Parathyroid adenoma (tissue), 2 donors: Measurements from ENCODE around the gene HSPA12A.

ENCODE experiments used
- H2AFZ ChIP-seq: fragments of 300-600 bp; sonication (generic); one replicate; pipeline ENCODE4 v1.7.0; 2017; ENCODE audit warnings: antibody characterized with exemption, mild to moderate bottlenecking
- H3K27ac ChIP-seq: fragments of 300-600 bp; sonication (generic); one replicate; pipeline ENCODE4 v1.7.0; 2017
- H3K27me3 ChIP-seq: fragments of 300-600 bp; sonication (generic); one replicate; pipeline ENCODE4 v1.7.0; 2017; ENCODE audit warnings: low read length; ENCODE audit not compliant: control insufficient read depth, insufficient read depth
- H3K36me3 ChIP-seq: fragments of 300-600 bp; sonication (generic); one replicate; pipeline ENCODE4 v1.7.0; 2017; ENCODE audit warnings: low read length; ENCODE audit not compliant: control insufficient read depth, insufficient read depth
- H3K4me1 ChIP-seq: fragments of 300-600 bp; sonication (generic); one replicate; pipeline ENCODE4 v1.7.0; 2017; ENCODE audit warnings: control low read depth
- H3K4me2 ChIP-seq: fragments of 300-600 bp; sonication (generic); one replicate; pipeline ENCODE4 v1.7.0; 2017; ENCODE audit warnings: low read length
- H3K4me3 ChIP-seq: fragments of 300-600 bp; sonication (generic); one replicate; pipeline ENCODE4 v1.7.0; 2017; ENCODE audit warnings: low read depth, low read length
- H3K79me2 ChIP-seq: fragments of 300-600 bp; sonication (generic); one replicate; pipeline ENCODE4 v1.7.0; 2017; ENCODE audit warnings: control low read depth
- H3K9ac ChIP-seq: fragments of 300-600 bp; sonication (generic); one replicate; pipeline ENCODE4 v1.7.0; 2017; ENCODE audit warnings: mild to moderate bottlenecking
- H3K9me3 ChIP-seq: fragments of 300-600 bp; sonication (generic); one replicate; pipeline ENCODE4 v1.7.0; 2017; ENCODE audit warnings: low read length; ENCODE audit not compliant: control insufficient read depth
- TF ChIP-seq, protein P1 (sequence below): fragments of 300-600 bp; sonication (generic); IDR thresholded peaks from one replicate; pipeline ENCODE4 v1.7.0; 2017; ENCODE audit warnings: antibody characterized with exemption, mild to moderate bottlenecking
- donor health status: primary hyperparathyroidism.

HSPA12A gene

DNA sequence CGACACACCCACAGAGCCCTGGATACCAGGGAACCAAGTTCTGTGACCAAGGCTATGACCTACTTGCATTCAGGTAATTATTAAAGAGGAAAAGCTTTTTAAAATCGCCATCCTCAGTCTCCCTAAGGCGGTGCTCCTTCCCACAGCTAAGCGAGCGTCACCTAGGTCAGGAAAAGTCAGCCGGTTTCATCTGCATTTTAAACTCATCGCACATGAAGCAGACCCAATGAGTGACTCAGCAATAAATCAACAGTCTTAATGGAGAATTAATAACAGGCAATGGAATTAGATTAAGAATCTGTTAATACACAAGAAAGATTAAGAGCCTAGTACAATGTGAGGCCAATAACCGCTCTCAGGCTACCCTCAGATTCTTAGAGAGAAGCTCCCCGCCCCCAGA lies 59.2 kb downstream of the HSPA12A start:
- TF ChIP-seq, protein P1, sequence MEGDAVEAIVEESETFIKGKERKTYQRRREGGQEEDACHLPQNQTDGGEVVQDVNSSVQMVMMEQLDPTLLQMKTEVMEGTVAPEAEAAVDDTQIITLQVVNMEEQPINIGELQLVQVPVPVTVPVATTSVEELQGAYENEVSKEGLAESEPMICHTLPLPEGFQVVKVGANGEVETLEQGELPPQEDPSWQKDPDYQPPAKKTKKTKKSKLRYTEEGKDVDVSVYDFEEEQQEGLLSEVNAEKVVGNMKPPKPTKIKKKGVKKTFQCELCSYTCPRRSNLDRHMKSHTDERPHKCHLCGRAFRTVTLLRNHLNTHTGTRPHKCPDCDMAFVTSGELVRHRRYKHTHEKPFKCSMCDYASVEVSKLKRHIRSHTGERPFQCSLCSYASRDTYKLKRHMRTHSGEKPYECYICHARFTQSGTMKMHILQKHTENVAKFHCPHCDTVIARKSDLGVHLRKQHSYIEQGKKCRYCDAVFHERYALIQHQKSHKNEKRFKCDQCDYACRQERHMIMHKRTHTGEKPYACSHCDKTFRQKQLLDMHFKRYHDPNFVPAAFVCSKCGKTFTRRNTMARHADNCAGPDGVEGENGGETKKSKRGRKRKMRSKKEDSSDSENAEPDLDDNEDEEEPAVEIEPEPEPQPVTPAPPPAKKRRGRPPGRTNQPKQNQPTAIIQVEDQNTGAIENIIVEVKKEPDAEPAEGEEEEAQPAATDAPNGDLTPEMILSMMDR, result no peak
- Histone ChIP-seq H3K27me3 (no peaks in the 10 kb centered on the region), H2AFZ (no peak overlapping the region)

GRCh38 chr10:116679351-116679750 lies 63.0 kb downstream of the HSPA12A start:
- Histone ChIP-seq H3K36me3 (no peaks in the 10 kb centered on the region), H3K4me2 (no peak overlapping the region), H3K9me3 (no peaks in the 10 kb centered on the region), H3K27me3 (no peaks in the 10 kb centered on the region), H2AFZ (no peak overlapping the region), H3K27ac (no peak overlapping the region), H3K79me2 (no peaks in the 10 kb centered on the region), H3K9ac (no peak overlapping the region), H3K4me3 (no peak overlapping the region), H3K4me1 (no peaks in the 10 kb centered on the region)
- TF ChIP-seq, protein P1, result no peak

More for the DNA sequence above, 59.2 kb downstream of the HSPA12A start:
- no peak overlapping the region for H3K4me2 ChIP-seq
- H3K79me2 ChIP-seq, result no peaks in the 10 kb centered on the region
- H3K9me3 ChIP-seq, result no peaks in the 10 kb centered on the region
- H3K4me3 ChIP-seq, result no peak overlapping the region
- H3K36me3 ChIP-seq, result no peaks in the 10 kb centered on the region
- H3K9ac ChIP-seq, result no peak overlapping the region
- no peak overlapping the region for H3K27ac ChIP-seq
- H3K4me1 ChIP-seq, result no peaks in the 10 kb centered on the region

DNA sequence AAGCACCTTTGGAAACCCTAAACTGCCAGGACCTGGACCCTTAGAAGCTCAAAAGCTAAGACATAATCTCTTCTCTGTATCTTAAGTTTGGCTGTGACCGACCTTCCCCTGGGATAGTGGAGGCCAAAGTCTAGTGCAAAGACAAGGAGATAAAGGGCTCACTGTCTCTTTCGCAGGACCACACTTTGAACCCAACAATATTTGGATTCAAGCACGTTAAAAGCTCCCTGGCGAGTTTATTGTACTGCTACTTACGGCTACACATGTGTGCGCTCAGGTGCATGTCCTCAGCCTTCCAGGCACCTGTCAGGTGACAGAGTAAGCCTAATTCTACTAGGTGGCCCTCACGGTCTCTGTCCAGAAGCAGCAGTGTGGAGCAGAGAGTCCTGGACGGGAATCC lies 65.7 kb downstream of the HSPA12A start:
- Histone ChIP-seq H3K4me2 (no peak overlapping the region), H3K27ac (no peak overlapping the region), H3K9ac (no peak overlapping the region), H2AFZ (no peak overlapping the region), H3K4me1 (peaks cover 8% of the 10 kb centered on the region), H3K27me3 (no peaks in the 10 kb centered on the region), H3K9me3 (no peaks in the 10 kb centered on the region), H3K4me3 (no peak overlapping the region), H3K36me3 (no peaks in the 10 kb centered on the region), H3K79me2 (no peaks in the 10 kb centered on the region)
- TF ChIP-seq, protein P1, result no peak

GRCh38 chr10:116676118-116676517 lies 66.2 kb downstream of the HSPA12A start:
- no peak overlapping the region for H3K4me2 ChIP-seq
- H3K9me3 ChIP-seq, result no peaks in the 10 kb centered on the region
- H3K79me2 ChIP-seq, result no peaks in the 10 kb centered on the region
- no peaks in the 10 kb centered on the region for H3K36me3 ChIP-seq
- TF ChIP-seq, protein P1, result no peak
- H3K4me1 ChIP-seq, result peaks cover 12% of the 10 kb centered on the region
- H3K4me3 ChIP-seq, result no peak overlapping the region
- H3K27ac ChIP-seq, result no peak overlapping the region
- H3K9ac ChIP-seq, result no peak overlapping the region
- H3K27me3 ChIP-seq, result no peaks in the 10 kb centered on the region
- no peak overlapping the region for H2AFZ ChIP-seq

GRCh38 chr10:116674901-116675423 lies 67.4 kb downstream of the HSPA12A start:
- no peaks in the 10 kb centered on the region for H3K27me3 ChIP-seq
- TF ChIP-seq, protein P1, result no peak

More at GRCh38 chr10:116674901-116675423, 67.4 kb downstream of the HSPA12A start:
- no peak overlapping the region for H2AFZ ChIP-seq
- H3K4me2 ChIP-seq, result no peak overlapping the region
- H3K27ac ChIP-seq, result no peak overlapping the region
- no peaks in the 10 kb centered on the region for H3K9me3 ChIP-seq
- H3K4me1 ChIP-seq, result peaks cover 12% of the 10 kb centered on the region
- no peak overlapping the region for H3K9ac ChIP-seq
- no peaks in the 10 kb centered on the region for H3K36me3 ChIP-seq
- no peak overlapping the region for H3K4me3 ChIP-seq
- H3K79me2 ChIP-seq, result no peaks in the 10 kb centered on the region
